Measurements from ENCODE around the gene MKRN2OS. TPM values are rescaled to one million over a fixed set of nuclear protein-coding genes. Genes with fewer than 3 reads are reported as not detected.
A peak's percentile ranks its signal among the peaks of the same experiment; 100 is the strongest.
"Not testable (repeated sequence)": the region's sequence is repeated elsewhere in the genome, so short reads cannot be mapped to it uniquely, and the experiment has no call there.

MKRN2OS gene
- polyA plus RNA-seq, 4 donors = 7.6 to 23.9 (median 9.0) TPM

DNA sequence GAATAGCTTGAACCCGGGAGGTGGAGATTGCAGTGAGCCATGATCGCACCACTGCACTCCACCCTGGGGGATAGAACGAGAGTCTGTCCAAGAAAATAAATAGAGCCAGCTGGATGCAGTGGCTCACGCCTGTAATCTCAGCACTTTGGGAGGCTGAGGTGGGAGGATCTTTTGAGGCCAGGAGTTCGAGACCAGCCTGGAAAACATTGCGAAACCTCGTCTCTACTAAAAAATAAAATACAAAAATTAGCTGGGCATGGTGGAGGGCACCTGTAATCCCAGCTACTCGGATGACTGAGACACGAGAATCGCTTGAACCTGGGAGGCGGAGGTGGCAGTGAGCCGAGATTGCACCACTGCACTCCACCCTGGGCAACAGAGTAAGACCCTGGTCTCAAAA, 1.8 kb downstream of the MKRN2OS start:
- H3K27me3 ChIP-seq (ENCODE audit: control insufficient read depth in 3 of 3, insufficient read depth in 3 of 3, low read length in 3 of 3); FAIRE-seq; H3K27ac ChIP-seq (ENCODE audit: low read depth in 1 of 3, low read length in 2 of 3); H3K9me3 ChIP-seq (ENCODE audit: control insufficient read depth in 2 of 2, insufficient read depth in 1 of 2, low read depth in 1 of 2, low read length in 1 of 2); DNase-seq; H3K4me1 ChIP-seq (ENCODE audit: control insufficient read depth in 3 of 3, insufficient read depth in 2 of 3, low read depth in 1 of 3, low read length in 2 of 3); H3K4me3 ChIP-seq (ENCODE audit: low read depth in 1 of 3, low read length in 3 of 3): not testable (repeated sequence)
- WGBS, 3 donors = 89 to 91% (median 90%) methylated on average over 12 of the region's 12 CpGs
- peaks cover 0 to 13% (median 3%) of the 10 kb centered on the region in 3 donors for H3K36me3 ChIP-seq (ENCODE audit: control insufficient read depth in 3 of 3, insufficient read depth in 2 of 3, low read depth in 1 of 3, low read length in 3 of 3)

DNA sequence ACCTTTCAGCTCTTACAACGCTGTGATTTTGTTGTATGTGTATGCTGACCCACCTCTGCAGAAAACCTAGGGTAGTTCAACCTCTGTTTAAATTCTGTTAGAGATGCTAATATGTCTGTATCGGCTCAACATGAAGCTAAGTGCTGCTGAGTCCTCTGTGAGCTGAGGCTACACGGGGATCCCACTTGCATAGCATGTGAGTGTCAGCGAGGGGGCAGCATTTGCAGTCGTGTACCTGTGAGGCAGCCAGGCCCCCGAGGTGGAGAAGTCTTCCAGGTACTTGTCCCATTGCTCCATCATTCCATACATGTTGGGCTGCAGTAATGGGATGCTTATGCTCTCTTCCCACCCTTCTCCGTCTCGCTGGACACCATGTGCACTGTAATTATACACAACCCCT, 3.7 kb downstream of the MKRN2OS start:
- no peak overlapping the region for H3K4me3 ChIP-seq (ENCODE audit: low read depth in 1 of 3, low read length in 3 of 3)
- no peak overlapping the region for H3K27ac ChIP-seq (ENCODE audit: low read depth in 1 of 3, low read length in 2 of 3)
- DNase-seq = peak in 1 of 2 donors; percentile 36
- no peaks in the 10 kb centered on the region for H3K27me3 ChIP-seq (ENCODE audit: control insufficient read depth in 3 of 3, insufficient read depth in 3 of 3, low read length in 3 of 3)
- H3K9me3 ChIP-seq (ENCODE audit: control insufficient read depth in 2 of 2, insufficient read depth in 1 of 2, low read depth in 1 of 2, low read length in 1 of 2) = no peaks in the 10 kb centered on the region
- peaks cover 0 to 13% (median 3%) of the 10 kb centered on the region in 3 donors for H3K36me3 ChIP-seq (ENCODE audit: control insufficient read depth in 3 of 3, insufficient read depth in 2 of 3, low read depth in 1 of 3, low read length in 3 of 3)
- 72 to 74% (median 74%) methylated on average over 8 of the region's 8 CpGs for WGBS, 3 donors
- FAIRE-seq = no peak
- no peaks in the 10 kb centered on the region for H3K4me1 ChIP-seq (ENCODE audit: control insufficient read depth in 3 of 3, insufficient read depth in 2 of 3, low read depth in 1 of 3, low read length in 2 of 3)

GRCh38 chr3:12536423-12536822, 8.9 kb downstream of the MKRN2OS start:
- 92 to 99% (median 93%) methylated on average over 6 of the region's 6 CpGs for WGBS, 3 donors
- H3K27me3 ChIP-seq (ENCODE audit: control insufficient read depth in 3 of 3, insufficient read depth in 3 of 3, low read length in 3 of 3) = no peaks in the 10 kb centered on the region
- FAIRE-seq (no peak), DNase-seq (peak in 1 of 2 donors; percentile 9)
- peaks cover 0 to 27% (median 0%) of the 10 kb centered on the region in 3 donors for H3K36me3 ChIP-seq (ENCODE audit: control insufficient read depth in 3 of 3, insufficient read depth in 2 of 3, low read depth in 1 of 3, low read length in 3 of 3)
- no peaks in the 10 kb centered on the region for H3K9me3 ChIP-seq (ENCODE audit: control insufficient read depth in 2 of 2, insufficient read depth in 1 of 2, low read depth in 1 of 2, low read length in 1 of 2)
- H3K4me1 ChIP-seq (ENCODE audit: control insufficient read depth in 3 of 3, insufficient read depth in 2 of 3, low read depth in 1 of 3, low read length in 2 of 3) = no peaks in the 10 kb centered on the region
- H3K4me3 ChIP-seq (ENCODE audit: low read depth in 1 of 3, low read length in 3 of 3) = no peak overlapping the region
- no peak overlapping the region for H3K27ac ChIP-seq (ENCODE audit: low read depth in 1 of 3, low read length in 2 of 3)

DNA sequence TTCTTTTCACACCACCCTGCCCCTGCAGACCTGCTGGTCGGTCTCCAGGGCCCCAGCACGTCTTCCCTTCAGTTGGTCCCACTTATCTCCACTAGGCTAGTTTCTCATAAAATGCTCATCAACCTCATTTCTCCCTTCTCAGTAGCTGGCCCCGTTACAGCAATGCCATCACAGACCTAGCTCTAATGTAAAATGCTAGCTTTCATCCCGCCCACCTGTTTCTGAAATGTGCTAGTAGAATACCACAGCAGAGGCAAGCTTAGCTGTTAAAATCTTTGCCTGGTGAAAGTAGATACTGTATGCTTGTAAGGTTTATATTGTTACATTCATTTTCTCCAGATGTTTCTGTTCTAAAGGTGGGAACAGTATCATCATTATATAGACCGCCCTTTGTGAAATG, 13.1 kb downstream of the MKRN2OS start:
- 87 to 94% (median 91%) methylated on average over 5 of the region's 5 CpGs for WGBS, 3 donors
- Histone ChIP-seq H3K9me3 (ENCODE audit: control insufficient read depth in 2 of 2, insufficient read depth in 1 of 2, low read depth in 1 of 2, low read length in 1 of 2) (no peaks in the 10 kb centered on the region), H3K4me3 (ENCODE audit: low read depth in 1 of 3, low read length in 3 of 3) (no peak overlapping the region), H3K27ac (ENCODE audit: low read depth in 1 of 3, low read length in 2 of 3) (no peak overlapping the region), H3K36me3 (ENCODE audit: control insufficient read depth in 3 of 3, insufficient read depth in 2 of 3, low read depth in 1 of 3, low read length in 3 of 3) (peaks cover 0 to 32% (median 3%) of the 10 kb centered on the region in 3 donors), H3K27me3 (ENCODE audit: control insufficient read depth in 3 of 3, insufficient read depth in 3 of 3, low read length in 3 of 3) (no peaks in the 10 kb centered on the region), H3K4me1 (ENCODE audit: control insufficient read depth in 3 of 3, insufficient read depth in 2 of 3, low read depth in 1 of 3, low read length in 2 of 3) (no peaks in the 10 kb centered on the region)
- no peak for FAIRE-seq
- DNase-seq = no peak

DNA sequence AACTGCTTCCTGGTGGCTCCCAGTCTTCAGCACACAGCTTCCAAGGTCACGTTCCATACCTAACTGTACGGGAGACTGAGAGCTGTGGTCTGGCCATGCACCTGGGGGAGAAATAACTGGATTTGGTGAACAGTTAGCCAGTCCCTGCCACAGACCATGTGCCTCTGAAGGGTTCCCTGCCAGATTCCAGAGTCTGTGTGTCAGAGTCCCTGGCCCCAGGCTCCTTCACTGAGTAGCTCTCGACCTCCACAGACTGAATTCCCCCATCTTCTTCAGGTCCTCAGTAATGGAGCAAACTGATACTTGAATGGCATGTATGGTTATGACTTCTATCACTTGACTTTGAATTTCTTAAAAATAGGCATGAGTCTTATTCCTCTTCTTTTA, 17.5 kb downstream of the MKRN2OS start:
- Histone ChIP-seq H3K27me3 (ENCODE audit: control insufficient read depth in 3 of 3, insufficient read depth in 3 of 3, low read length in 3 of 3) (no peaks in the 10 kb centered on the region), H3K36me3 (ENCODE audit: control insufficient read depth in 3 of 3, insufficient read depth in 2 of 3, low read depth in 1 of 3, low read length in 3 of 3) (peaks cover 0 to 38% (median 5%) of the 10 kb centered on the region in 3 donors), H3K4me1 (ENCODE audit: control insufficient read depth in 3 of 3, insufficient read depth in 2 of 3, low read depth in 1 of 3, low read length in 2 of 3) (no peaks in the 10 kb centered on the region), H3K9me3 (ENCODE audit: control insufficient read depth in 2 of 2, insufficient read depth in 1 of 2, low read depth in 1 of 2, low read length in 1 of 2) (no peaks in the 10 kb centered on the region), H3K4me3 (ENCODE audit: low read depth in 1 of 3, low read length in 3 of 3) (no peak overlapping the region), H3K27ac (ENCODE audit: low read depth in 1 of 3, low read length in 2 of 3) (no peak overlapping the region)
- 91 to 97% (median 95%) methylated on average over 3 of the region's 3 CpGs for WGBS, 3 donors
- DNase-seq (no peak), FAIRE-seq (no peak)

DNA sequence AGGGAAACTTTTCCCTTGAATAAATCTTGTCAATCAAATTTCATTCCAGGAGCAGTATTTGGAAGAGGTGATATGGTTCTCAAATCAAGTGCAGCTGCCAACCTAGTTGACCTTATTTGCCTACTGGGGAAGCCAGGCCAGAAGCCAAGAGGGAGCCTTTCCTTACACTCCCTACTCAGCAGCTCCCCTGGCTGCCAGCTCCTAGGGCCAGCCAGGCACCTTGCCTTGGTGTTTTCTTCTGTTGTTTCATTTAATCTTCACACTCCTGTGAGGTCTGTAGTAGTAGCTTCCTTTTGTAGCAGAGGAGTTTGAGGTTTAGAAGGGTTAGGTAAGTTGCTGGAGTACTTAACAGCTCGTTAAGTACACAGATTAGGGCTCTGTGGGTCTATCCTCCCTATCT, 22.6 kb downstream of the MKRN2OS start:
- peaks cover 0 to 30% (median 2%) of the 10 kb centered on the region in 3 donors for H3K36me3 ChIP-seq (ENCODE audit: control insufficient read depth in 3 of 3, insufficient read depth in 2 of 3, low read depth in 1 of 3, low read length in 3 of 3)
- no peak overlapping the region for H3K27ac ChIP-seq (ENCODE audit: low read depth in 1 of 3, low read length in 2 of 3)
- H3K4me3 ChIP-seq (ENCODE audit: low read depth in 1 of 3, low read length in 3 of 3) = no peak overlapping the region
- no peaks in the 10 kb centered on the region for H3K4me1 ChIP-seq (ENCODE audit: control insufficient read depth in 3 of 3, insufficient read depth in 2 of 3, low read depth in 1 of 3, low read length in 2 of 3)
- H3K27me3 ChIP-seq (ENCODE audit: control insufficient read depth in 3 of 3, insufficient read depth in 3 of 3, low read length in 3 of 3) = no peaks in the 10 kb centered on the region
- no peak for FAIRE-seq
- DNase-seq = no peak
- H3K9me3 ChIP-seq (ENCODE audit: control insufficient read depth in 2 of 2, insufficient read depth in 1 of 2, low read depth in 1 of 2, low read length in 1 of 2) = no peaks in the 10 kb centered on the region
- 62 to 85% (median 77%) methylated on average over 1 of the region's 1 CpG for WGBS, 3 donors

GRCh38 chr3:12521010-12521409, 24.3 kb downstream of the MKRN2OS start:
- Histone ChIP-seq H3K27me3 (ENCODE audit: control insufficient read depth in 3 of 3, insufficient read depth in 3 of 3, low read length in 3 of 3) (no peaks in the 10 kb centered on the region), H3K27ac (ENCODE audit: low read depth in 1 of 3, low read length in 2 of 3) (no peak overlapping the region), H3K4me1 (ENCODE audit: control insufficient read depth in 3 of 3, insufficient read depth in 2 of 3, low read depth in 1 of 3, low read length in 2 of 3) (no peaks in the 10 kb centered on the region), H3K9me3 (ENCODE audit: control insufficient read depth in 2 of 2, insufficient read depth in 1 of 2, low read depth in 1 of 2, low read length in 1 of 2) (no peaks in the 10 kb centered on the region), H3K36me3 (ENCODE audit: control insufficient read depth in 3 of 3, insufficient read depth in 2 of 3, low read depth in 1 of 3, low read length in 3 of 3) (peaks cover 0 to 23% (median 2%) of the 10 kb centered on the region in 3 donors), H3K4me3 (ENCODE audit: low read depth in 1 of 3, low read length in 3 of 3) (no peak overlapping the region)
- DNase-seq = no peak
- WGBS, 3 donors = 95 to 100% (median 99%) methylated on average over 2 of the region's 2 CpGs
- no peak for FAIRE-seq

- H3K27me3 ChIP-seq (ENCODE audit: control insufficient read depth in 3 of 3, insufficient read depth in 3 of 3, low read length in 3 of 3) = no peaks in the 10 kb centered on the region
- no peak overlapping the region for H3K4me3 ChIP-seq (ENCODE audit: low read depth in 1 of 3, low read length in 3 of 3)
- H3K4me1 ChIP-seq (ENCODE audit: control insufficient read depth in 3 of 3, insufficient read depth in 2 of 3, low read depth in 1 of 3, low read length in 2 of 3) = no peaks in the 10 kb centered on the region
- no peak for DNase-seq
- peaks cover 0 to 17% (median 0%) of the 10 kb centered on the region in 3 donors for H3K36me3 ChIP-seq (ENCODE audit: control insufficient read depth in 3 of 3, insufficient read depth in 2 of 3, low read depth in 1 of 3, low read length in 3 of 3)
- FAIRE-seq = no peak
- H3K9me3 ChIP-seq (ENCODE audit: control insufficient read depth in 2 of 2, insufficient read depth in 1 of 2, low read depth in 1 of 2, low read length in 1 of 2) = no peaks in the 10 kb centered on the region
- no peak overlapping the region for H3K27ac ChIP-seq (ENCODE audit: low read depth in 1 of 3, low read length in 2 of 3)
- 84 to 90% (median 90%) methylated on average over 6 of the region's 6 CpGs for WGBS, 3 donors
Observed at GRCh38 chr3:12518261-12519028, 26.9 kb downstream of the MKRN2OS start.

DNA sequence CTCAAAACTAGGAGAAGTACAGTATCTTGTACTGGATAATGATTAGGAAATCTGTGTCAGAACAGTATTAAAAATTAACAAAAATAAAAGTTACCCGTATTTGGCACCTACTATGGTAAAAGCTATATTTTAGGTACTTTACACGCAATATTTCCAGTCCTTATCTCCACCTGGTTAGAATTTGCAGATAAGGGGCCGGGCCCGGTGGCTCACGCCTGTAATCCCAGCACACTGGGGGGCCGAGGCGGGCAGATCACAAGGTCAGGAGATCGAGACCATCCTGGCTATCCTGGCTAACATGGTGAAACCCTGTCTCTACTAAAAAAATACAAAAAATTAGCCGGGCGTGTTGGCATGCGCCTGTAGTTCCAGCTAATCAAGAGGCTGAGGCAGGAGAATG, 28.4 kb downstream of the MKRN2OS start:
- no peak for FAIRE-seq

More for the DNA sequence above, 28.4 kb downstream of the MKRN2OS start:
- Histone ChIP-seq H3K9me3 (ENCODE audit: control insufficient read depth in 2 of 2, insufficient read depth in 1 of 2, low read depth in 1 of 2, low read length in 1 of 2) (no peaks in the 10 kb centered on the region), H3K27ac (ENCODE audit: low read depth in 1 of 3, low read length in 2 of 3) (no peak overlapping the region), H3K27me3 (ENCODE audit: control insufficient read depth in 3 of 3, insufficient read depth in 3 of 3, low read length in 3 of 3) (no peaks in the 10 kb centered on the region), H3K36me3 (ENCODE audit: control insufficient read depth in 3 of 3, insufficient read depth in 2 of 3, low read depth in 1 of 3, low read length in 3 of 3) (peaks cover 0 to 13% (median 0%) of the 10 kb centered on the region in 3 donors), H3K4me3 (ENCODE audit: low read depth in 1 of 3, low read length in 3 of 3) (no peak overlapping the region), H3K4me1 (ENCODE audit: control insufficient read depth in 3 of 3, insufficient read depth in 2 of 3, low read depth in 1 of 3, low read length in 2 of 3) (no peaks in the 10 kb centered on the region)
- 63 to 76% (median 67%) methylated on average over 11 of the region's 11 CpGs for WGBS, 3 donors
- no peak for DNase-seq

Measured in small intestine (tissue), 7 donors.